HCT116 (cell line): ENCODE data around the gene DCDC2. TPM values are rescaled to one million over a fixed set of nuclear protein-coding genes. Genes with fewer than 3 reads are reported as not detected.

Source experiments
- ATAC-seq: fragments of 200-7000 bp; cut with Tn5 transposase; 2 replicates; pipeline ENCODE4 v1.9.1; 2020; ENCODE audit warnings: mild to moderate bottlenecking, moderate library complexity
- BruUV-seq: library from RNA; stranded (reverse); fragments of 400-500 nt; replicated peaks from 2 replicates; lab custom pipeline; 2021; lab: Mats Ljungman, UMichigan
- CTCF ChIA-PET: fragments of 300-600 bp; sonication (Branson Sonifier 250); formaldehyde crosslinking; loops from one replicate; lab custom pipeline; 2021; ENCODE audit warnings: antibody characterized with exemption; lab: Charles Lee
- POLR2A ChIA-PET: fragments of 300-600, 350-600 bp; sonication (Branson Sonifier 250); formaldehyde crosslinking; loops from one replicate; lab custom pipeline; 2021; ENCODE audit warnings: antibody characterized with exemption; lab: Charles Lee
- RAD21 ChIA-PET, 2 experiments: fragments of 300-600 bp; sonication (Branson Sonifier 250); formaldehyde crosslinking; loops; one replicate each; lab custom pipeline; 2023; ENCODE audit warnings: low total read pairs in 2 of 2; ENCODE audit not compliant: uncharacterized antibody in 2 of 2, unreplicated experiment in 2 of 2, low non-redundant PET in 1 of 2; lab: Charles Lee
- DNase-seq: peaks from one replicate; pipeline ENCODE4 v3.0.0-alpha.2; 2010; ENCODE audit warnings: low read depth, low spot score
- H2AFZ ChIP-seq: fragments of 200-600 bp; shearing (Covaris generic), sonication (generic); 2 replicates; pipeline ENCODE4 v1.6.1; 2017; ENCODE audit warnings: low read depth, mixed run types, mixed read lengths, antibody characterized with exemption, low read length; ENCODE audit not compliant: poor library complexity, severe bottlenecking
- H3K27ac ChIP-seq: 2 replicates; pipeline ENCODE4 v1.5.1; 2012; ENCODE audit warnings: low read depth, low read length
- H3K27me3 ChIP-seq: fragments of 200-600 bp; sonication (generic); 2 replicates; pipeline ENCODE4 v1.6.1; 2016; ENCODE audit warnings: mixed run types, low read length, mixed read lengths; ENCODE audit not compliant: insufficient read depth
- H3K36me3 ChIP-seq, 2 experiments: fragments of 200-500 bp in 1 of 2; fragments of 200-600 bp in 1 of 2; sonication (Bioruptor generic) in 1 of 2; sonication (generic) in 1 of 2; 2 replicates each; pipeline versions ENCODE4 v1.5.1 to v1.6.1; 2014 to 2016; ENCODE audit warnings: low read length in 2 of 2, inconsistent platforms in 1 of 2, mixed read lengths in 1 of 2, mixed run types in 1 of 2; ENCODE audit not compliant: insufficient read depth in 2 of 2, control insufficient read depth in 1 of 2
- H3K4me1 ChIP-seq, 2 experiments: fragments of 200-600 bp in 1 of 2; sonication (generic) in 1 of 2; 2 replicates each; pipeline versions ENCODE4 v1.5.1 to v1.6.1; 2012 to 2017; ENCODE audit warnings: low read length in 2 of 2, inconsistent platforms in 1 of 2, mild to moderate bottlenecking in 1 of 2, mixed read lengths in 1 of 2, mixed run types in 1 of 2, moderate library complexity in 1 of 2; ENCODE audit not compliant: insufficient read depth in 2 of 2, control insufficient read depth in 1 of 2
- H3K4me2 ChIP-seq: fragments of 200-600 bp; sonication (generic); 2 replicates; pipeline ENCODE4 v1.6.1; 2017; ENCODE audit warnings: mixed run types, low read length, mixed read lengths
- H3K4me3 ChIP-seq, 2 experiments: fragments of 200-600 bp in 1 of 2; sonication (generic) in 1 of 2; replicated peaks in 1 of 2; 2 replicates each; pipeline ENCODE4 v1.5.1; 2011 to 2016; ENCODE audit warnings: low read length in 2 of 2, control low read depth in 1 of 2, low read depth in 1 of 2, mild to moderate bottlenecking in 1 of 2, mixed read lengths in 1 of 2, mixed run types in 1 of 2
- H3K79me2 ChIP-seq: fragments of 200-600 bp; sonication (generic); 2 replicates; pipeline ENCODE4 v1.6.1; 2017; ENCODE audit warnings: mild to moderate bottlenecking, mixed run types, low read length, moderate library complexity, mixed read lengths; ENCODE audit not compliant: insufficient read depth
- H3K9ac ChIP-seq: fragments of 200-600 bp; sonication (generic); 2 replicates; pipeline ENCODE4 v1.6.1; 2016; ENCODE audit warnings: low read length, mixed read lengths
- H3K9me2 ChIP-seq: fragments of 200-600 bp; sonication (generic), shearing (Covaris generic); 2 replicates; pipeline ENCODE4 v1.6.1; 2017; ENCODE audit warnings: mixed run types, mild to moderate bottlenecking, moderate library complexity; ENCODE audit not compliant: insufficient read depth
- H3K9me3 ChIP-seq, 2 experiments: fragments of 200-500 bp in 1 of 2; fragments of 200-600 bp in 1 of 2; sonication (Bioruptor generic) in 1 of 2; sonication (generic) in 1 of 2; 2 replicates each; pipeline ENCODE4 v1.6.1; 2014 to 2017; ENCODE audit warnings: low read length in 2 of 2, mixed read lengths in 2 of 2, inconsistent platforms in 1 of 2, low read depth in 1 of 2, mild to moderate bottlenecking in 1 of 2, mixed run types in 1 of 2, moderate library complexity in 1 of 2; ENCODE audit not compliant: control insufficient read depth in 1 of 2, insufficient read depth in 1 of 2
- H4K20me1 ChIP-seq: fragments of 200-600 bp; sonication (generic), shearing (Covaris generic); 2 replicates; pipeline ENCODE4 v1.6.1; 2017; ENCODE audit warnings: mixed run types, mild to moderate bottlenecking, moderate library complexity; ENCODE audit not compliant: insufficient read depth
- MAX ChIP-seq: IDR thresholded peaks from 2 replicates; pipeline ENCODE4 v1.6.1; 2012
- RAD21 ChIP-seq: IDR thresholded peaks from 2 replicates; pipeline ENCODE4 v1.6.1; 2012; ENCODE audit warnings: low read depth, mild to moderate bottlenecking
- YY1 ChIP-seq: IDR thresholded peaks from 2 replicates; pipeline ENCODE4 v1.6.1; 2011; ENCODE audit warnings: low read length, low read depth, moderate library complexity, mild to moderate bottlenecking; ENCODE audit not compliant: insufficient replicate concordance; ENCODE audit errors: extremely low read depth
- intact Hi-C: fragments of 100-400 bp; cut with micrococcal nuclease; formaldehyde crosslinking; loops from 2 replicates; pipeline ENCODE4 v1.10.0; 2022
- total RNA-seq: library from RNA; stranded (reverse); gene quantifications from one replicate; pipeline ENCODE4 v1.2.1, GENCODE V29; 2021; ENCODE audit not compliant: unreplicated experiment

Gene DCDC2
- total RNA-seq, 1 experiment from 2014 or later = 0.17 TPM

GRCh38 chr6:24273096-24273870 is 84.6 kb downstream of the DCDC2 start:
- Histone ChIP-seq H3K9ac (no peak overlapping the region), H3K9me3 (no peaks in the 10 kb centered on the region), H3K4me3 (no peak overlapping the region), H3K36me3 (no peaks in the 10 kb centered on the region), H3K79me2 (no peaks in the 10 kb centered on the region), H3K4me1 (no peaks in the 10 kb centered on the region), H3K27ac (no peak overlapping the region), H4K20me1 (no peaks in the 10 kb centered on the region), H3K4me2 (no peak overlapping the region), H3K9me2 (no peaks in the 10 kb centered on the region), H2AFZ (no peak overlapping the region), H3K27me3 (peaks cover 9% of the 10 kb centered on the region; the same call in 1 of the 2 replicates)
- TF ChIP-seq RAD21 = no peak
- no peak for TF ChIP-seq MAX
- RAD21 ChIA-PET = no interaction called here
- no TSS peak for BruUV-seq
- no peak for DNase-seq
- ATAC-seq = no peak
- POLR2A ChIA-PET = no interaction called here
- CTCF ChIA-PET = interaction anchor here (0.8 to 3.0 kb wide), 4 partner anchors 10 to 288 kb away, joined by 3 to 23 read pairs (median 10); no protein-coding TSS in a partner anchor
- intact Hi-C loops = no loop called here

GRCh38 chr6:24272553-24272952 is 85.3 kb downstream of the DCDC2 start:
- Histone ChIP-seq H3K4me1 (no peaks in the 10 kb centered on the region), H3K4me2 (no peak overlapping the region), H3K9me3 (no peaks in the 10 kb centered on the region), H3K27me3 (peaks cover 5% of the 10 kb centered on the region; the same call in 1 of the 2 replicates), H3K36me3 (no peaks in the 10 kb centered on the region), H3K4me3 (no peak overlapping the region), H4K20me1 (no peaks in the 10 kb centered on the region), H2AFZ (no peak overlapping the region), H3K9ac (no peak overlapping the region), H3K79me2 (no peaks in the 10 kb centered on the region), H3K9me2 (no peaks in the 10 kb centered on the region), H3K27ac (no peak overlapping the region)
- POLR2A ChIA-PET = no interaction called here
- ATAC-seq (no peak), DNase-seq (no peak)
- TF ChIP-seq YY1 = no peak
- CTCF ChIA-PET = interaction anchor here (3.0 kb wide), 1 partner anchor 208 kb away, joined by 16 read pairs; no protein-coding TSS in a partner anchor
- no TSS peak for BruUV-seq
- intact Hi-C loops = no loop called here
- RAD21 ChIA-PET = no interaction called here
